A673 (cell line): ENCODE data around the gene USO1.

Experiments
- CTCF ChIP-seq: fragments of 300-800, 200-600 bp; sonication (generic); conservative IDR thresholded peaks from 2 replicates; pipeline ENCODE4 v1.5.1; 2017; ENCODE audit warnings: low read depth, mild to moderate bottlenecking, antibody characterized with exemption, low read length, moderate library complexity, mixed read lengths
- EZH2 ChIP-seq: fragments of 200-600 bp; sonication (generic); IDR thresholded peaks from 2 replicates; pipeline ENCODE4 v1.6.1; 2017; ENCODE audit warnings: borderline replicate concordance, low read depth, mild to moderate bottlenecking, mixed read lengths, antibody characterized with exemption, low read length; ENCODE audit not compliant: poor library complexity, severe bottlenecking

- TF ChIP-seq CTCF, result no peak
- TF ChIP-seq EZH2, result no peak
These were observed 124.5 kb downstream of the USO1 start for GRCh38 chr4:75848891-75849290.
